Cardiac fibroblast (primary cell): ENCODE results near the gene TPM4.
A peak's percentile ranks its signal among the peaks of the same experiment; 100 is the strongest.

Source experiments
- DNase-seq, 2 donors: peaks; one replicate each; pipeline versions ENCODE4 v3.0.0 to v3.0.0-alpha.2; 2010; ENCODE audit warnings: low read depth in 2 of 2
- H3K4me3 ChIP-seq, 2 donors: replicated peaks in 1 of 2; 1 replicate in 1 of 2; 2 replicates in 1 of 2; pipeline ENCODE4 v1.5.1; 2011; ENCODE audit warnings: low read depth in 2 of 2, low read length in 2 of 2, mild to moderate bottlenecking in 2 of 2, moderate library complexity in 1 of 2
- TF ChIP-seq, protein P1 (sequence below): IDR thresholded peaks from one replicate; pipeline ENCODE4 v1.5.1; 2011; ENCODE audit warnings: low read depth, mild to moderate bottlenecking, low read length, inconsistent platforms

The TPM4 gene

GRCh38 chr19:16036941-16037340 lies 39.4 kb upstream of the TPM4 start:
- TF ChIP-seq, protein P1, sequence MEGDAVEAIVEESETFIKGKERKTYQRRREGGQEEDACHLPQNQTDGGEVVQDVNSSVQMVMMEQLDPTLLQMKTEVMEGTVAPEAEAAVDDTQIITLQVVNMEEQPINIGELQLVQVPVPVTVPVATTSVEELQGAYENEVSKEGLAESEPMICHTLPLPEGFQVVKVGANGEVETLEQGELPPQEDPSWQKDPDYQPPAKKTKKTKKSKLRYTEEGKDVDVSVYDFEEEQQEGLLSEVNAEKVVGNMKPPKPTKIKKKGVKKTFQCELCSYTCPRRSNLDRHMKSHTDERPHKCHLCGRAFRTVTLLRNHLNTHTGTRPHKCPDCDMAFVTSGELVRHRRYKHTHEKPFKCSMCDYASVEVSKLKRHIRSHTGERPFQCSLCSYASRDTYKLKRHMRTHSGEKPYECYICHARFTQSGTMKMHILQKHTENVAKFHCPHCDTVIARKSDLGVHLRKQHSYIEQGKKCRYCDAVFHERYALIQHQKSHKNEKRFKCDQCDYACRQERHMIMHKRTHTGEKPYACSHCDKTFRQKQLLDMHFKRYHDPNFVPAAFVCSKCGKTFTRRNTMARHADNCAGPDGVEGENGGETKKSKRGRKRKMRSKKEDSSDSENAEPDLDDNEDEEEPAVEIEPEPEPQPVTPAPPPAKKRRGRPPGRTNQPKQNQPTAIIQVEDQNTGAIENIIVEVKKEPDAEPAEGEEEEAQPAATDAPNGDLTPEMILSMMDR, result no peak
- H3K4me3 ChIP-seq, result no peak overlapping the region
- DNase-seq, result no peak

DNA sequence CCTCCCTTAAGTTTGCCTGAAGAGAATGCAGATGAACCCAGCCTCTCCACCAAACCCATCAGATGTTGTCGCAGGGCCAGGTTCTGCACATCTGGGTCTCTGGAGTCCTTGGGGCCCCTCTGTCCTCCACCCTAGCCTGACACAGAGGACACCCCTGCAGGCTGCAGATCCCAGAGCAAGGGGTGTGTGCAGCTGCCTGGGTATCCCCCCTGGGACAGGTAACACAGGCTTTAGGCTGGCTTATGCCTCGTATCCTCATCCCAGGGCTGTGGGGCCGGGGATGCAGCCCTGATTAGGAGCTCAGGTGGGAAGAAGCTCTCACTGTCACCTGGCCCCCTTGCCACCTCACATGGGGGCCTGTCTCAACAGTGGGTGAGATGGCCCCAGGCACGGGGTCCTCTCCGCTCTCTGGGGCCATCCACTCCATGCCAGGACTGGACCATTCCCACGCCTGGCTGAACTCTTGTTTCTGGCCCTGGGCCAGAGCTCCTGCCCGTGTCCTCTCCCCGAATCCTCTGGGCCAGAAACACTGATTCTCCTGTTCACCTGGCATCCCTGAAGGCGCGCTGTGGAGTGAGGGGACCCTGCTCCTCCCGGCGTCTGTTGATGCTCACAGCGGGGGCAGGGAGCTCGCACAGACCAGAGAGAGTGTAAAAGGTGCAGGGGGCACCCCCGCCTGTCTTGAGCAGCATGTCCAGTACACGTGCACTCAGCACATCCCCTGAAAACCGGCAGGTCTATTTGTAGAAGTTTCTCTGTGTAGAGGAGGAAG lies 38.7 kb upstream of the TPM4 start:
- no peak for DNase-seq
- TF ChIP-seq, protein P1, result no peak
- no peak overlapping the region for H3K4me3 ChIP-seq

GRCh38 chr19:16038196-16038695 lies 38.0 kb upstream of the TPM4 start:
- no peak overlapping the region for H3K4me3 ChIP-seq
- TF ChIP-seq, protein P1, result no peak
- no peak for DNase-seq

GRCh38 chr19:16039081-16039480 lies 37.2 kb upstream of the TPM4 start:
- no peak for DNase-seq
- TF ChIP-seq, protein P1, result no peak
- H3K4me3 ChIP-seq, result no peak overlapping the region

DNA sequence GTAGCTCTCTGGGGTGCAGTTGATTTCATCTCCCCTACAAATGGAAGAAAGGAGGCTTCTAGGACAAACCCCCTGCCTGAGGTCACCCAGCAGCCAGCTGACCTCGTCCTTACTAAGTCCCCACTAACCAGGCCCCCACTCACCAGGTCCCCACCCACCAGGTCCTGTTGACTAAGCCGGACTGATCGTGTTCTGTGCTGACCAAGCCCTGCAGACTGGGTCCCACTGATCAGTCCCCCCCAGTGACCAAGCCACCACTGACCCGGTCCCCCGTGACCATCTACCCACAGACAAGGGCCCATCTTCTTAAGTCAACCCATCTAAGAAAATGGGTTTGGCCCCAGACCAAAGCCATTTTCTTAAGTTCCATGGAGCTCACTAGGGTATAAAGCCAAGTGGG lies 36.8 kb upstream of the TPM4 start:
- DNase-seq, result no peak
- no peak overlapping the region for H3K4me3 ChIP-seq
- TF ChIP-seq, protein P1, result no peak

DNA sequence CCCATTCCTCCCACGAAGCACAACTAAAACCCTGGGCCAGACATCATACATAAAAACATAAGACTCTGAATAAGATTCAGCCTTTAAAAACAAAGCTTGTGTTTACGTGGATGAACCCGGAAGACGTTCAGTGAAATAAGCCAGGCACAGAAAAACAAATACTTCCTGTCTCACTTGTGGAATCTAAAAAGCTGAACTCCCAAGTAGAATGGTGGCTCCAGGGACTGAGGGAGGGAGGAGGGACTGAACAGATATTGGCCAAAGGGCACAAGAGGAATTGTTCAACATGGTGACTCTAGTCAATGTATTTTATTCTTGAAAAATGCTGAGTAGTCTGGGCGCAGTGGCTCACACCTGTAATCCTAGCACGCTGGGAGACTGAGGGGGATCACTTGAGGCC lies 35.7 kb upstream of the TPM4 start:
- no peak overlapping the region for H3K4me3 ChIP-seq
- TF ChIP-seq, protein P1, result no peak
- peak; percentile 79 to 91 for DNase-seq
